ENCODE results near the gene HHIPL1.

The HHIPL1 gene

GRCh38 chr14:99677231-99678140 is 32.6 kb downstream of the HHIPL1 start:
- DNase-seq = no peak

DNA sequence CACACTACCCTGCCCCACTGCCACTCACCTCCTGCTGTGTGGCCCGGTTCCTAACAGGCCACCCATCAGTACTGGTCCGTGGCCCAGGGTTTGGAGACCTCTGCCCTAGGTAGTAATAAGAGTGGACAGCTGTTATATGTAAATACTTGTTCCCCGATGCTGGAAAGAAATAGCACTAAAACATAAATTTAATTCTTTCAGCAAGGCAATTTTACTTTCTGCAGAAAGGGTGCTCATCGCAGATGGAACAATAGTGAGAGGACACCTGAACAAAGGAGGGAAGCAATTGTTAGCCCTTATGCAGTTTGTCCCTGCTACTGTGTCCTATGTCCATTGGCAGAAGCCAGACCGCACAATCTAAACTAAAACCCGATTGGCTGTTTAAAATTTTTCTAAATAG is 33.3 kb downstream of the HHIPL1 start:
- DNase-seq = no peak

- DNase-seq = no peak
Measured at GRCh38 chr14:99679111-99679510, 34.2 kb downstream of the HHIPL1 start.

DNA sequence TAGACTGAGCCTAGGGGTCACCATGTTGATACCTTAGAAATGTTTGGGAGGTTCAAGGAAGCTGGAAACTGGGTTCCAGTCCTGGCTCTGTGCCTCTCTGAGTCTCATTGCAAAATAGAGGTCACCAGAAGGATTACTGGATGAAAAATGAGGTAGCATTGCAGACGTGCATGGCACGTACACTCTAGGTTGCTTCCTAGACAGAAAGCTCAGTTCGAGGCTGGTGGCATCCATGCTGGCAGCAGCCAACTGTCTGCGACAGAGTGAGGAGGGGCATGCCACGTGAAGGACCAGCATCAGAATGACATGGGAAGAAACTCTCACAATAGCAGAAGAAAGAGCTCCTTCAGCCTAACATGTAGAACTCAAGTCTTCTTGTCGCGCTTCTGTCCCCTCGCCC is 34.6 kb downstream of the HHIPL1 start:
- DNase-seq = no peak

GRCh38 chr14:99679996-99680395 is 35.1 kb downstream of the HHIPL1 start:
- no peak for DNase-seq

- no peak for DNase-seq
Measured at GRCh38 chr14:99681101-99681831, 36.3 kb downstream of the HHIPL1 start.

- no peak for DNase-seq
Measured at GRCh38 chr14:99681832-99682148, 36.9 kb downstream of the HHIPL1 start.

DNA sequence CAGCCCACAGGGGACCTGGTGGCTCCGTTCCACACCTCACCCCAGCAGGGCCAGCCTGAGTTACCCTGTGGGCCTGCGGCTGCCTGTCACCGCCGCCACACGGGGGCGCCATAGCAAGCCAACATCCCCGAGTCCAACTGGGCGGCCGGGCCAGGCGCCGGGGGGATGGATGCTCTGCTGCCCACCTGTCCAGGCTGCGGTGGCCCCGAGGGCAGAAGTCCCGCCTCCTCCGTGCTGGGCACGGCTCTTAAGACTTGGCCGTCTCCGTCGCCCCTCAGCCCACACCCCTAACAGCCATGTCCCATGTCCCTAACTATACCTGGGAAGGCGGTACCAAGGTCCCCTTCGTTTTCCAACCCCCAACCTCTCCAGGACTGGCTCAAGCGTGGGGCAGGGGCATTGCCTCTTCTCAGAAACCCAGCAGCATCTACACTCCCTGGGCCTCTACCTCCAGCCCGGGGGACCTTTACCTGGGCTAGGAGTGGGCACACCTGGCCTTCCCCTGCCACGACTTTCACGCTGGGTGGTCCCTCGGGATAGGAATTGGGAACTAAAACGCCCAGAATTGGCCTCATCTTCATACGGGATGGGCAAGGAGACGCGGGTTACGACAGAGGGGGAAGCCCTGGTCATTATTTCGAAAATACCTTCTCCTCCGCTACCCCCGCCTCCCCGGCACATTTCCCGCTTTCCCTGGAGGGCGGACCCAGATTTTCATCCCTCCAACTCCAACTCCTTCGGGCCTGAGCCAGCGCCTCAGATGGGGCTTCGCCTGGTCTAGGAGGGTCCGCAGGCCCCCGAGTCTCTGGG is 38.1 kb downstream of the HHIPL1 start:
- DNase-seq = peak; percentile 14 to 38

- peak; percentile 92 to 96 for DNase-seq
Measured at GRCh38 chr14:99683619-99684409, 38.9 kb downstream of the HHIPL1 start, which contains the start of gene CYP46A1. CYP46A1 (plus strand) TSS chr14:99684298; CDS start chr14:99684418, 120 bp downstream.

DNA sequence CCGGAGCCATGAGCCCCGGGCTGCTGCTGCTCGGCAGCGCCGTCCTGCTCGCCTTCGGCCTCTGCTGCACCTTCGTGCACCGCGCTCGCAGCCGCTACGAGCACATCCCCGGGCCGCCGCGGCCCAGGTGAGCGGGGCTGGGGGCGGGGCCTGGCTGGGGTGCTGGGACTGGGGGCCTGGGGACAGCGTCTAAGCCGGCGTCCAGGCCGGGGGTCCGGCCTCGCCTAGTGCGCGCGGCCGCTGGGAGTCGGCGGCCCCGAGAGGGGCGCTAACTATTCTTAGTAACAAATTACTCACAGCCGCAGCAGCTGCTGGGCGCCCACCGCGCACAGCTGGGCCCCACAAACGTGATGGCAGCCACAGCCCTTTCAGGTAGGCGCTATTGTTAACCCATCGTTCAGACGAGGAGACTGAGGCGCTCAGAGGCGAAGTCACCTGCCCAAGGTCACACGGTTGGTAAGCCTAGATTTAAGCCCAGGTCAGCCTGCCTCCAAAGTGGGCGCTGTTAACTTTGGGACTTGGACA is 39.5 kb downstream of the HHIPL1 start:
- DNase-seq = no peak

GRCh38 chr14:99685151-99685591 is 40.2 kb downstream of the HHIPL1 start:
- DNase-seq = no peak

GRCh38 chr14:99685596-99685995 is 40.7 kb downstream of the HHIPL1 start:
- no peak for DNase-seq

GRCh38 chr14:99686557-99687283 is 41.8 kb downstream of the HHIPL1 start:
- no peak for DNase-seq

DNA sequence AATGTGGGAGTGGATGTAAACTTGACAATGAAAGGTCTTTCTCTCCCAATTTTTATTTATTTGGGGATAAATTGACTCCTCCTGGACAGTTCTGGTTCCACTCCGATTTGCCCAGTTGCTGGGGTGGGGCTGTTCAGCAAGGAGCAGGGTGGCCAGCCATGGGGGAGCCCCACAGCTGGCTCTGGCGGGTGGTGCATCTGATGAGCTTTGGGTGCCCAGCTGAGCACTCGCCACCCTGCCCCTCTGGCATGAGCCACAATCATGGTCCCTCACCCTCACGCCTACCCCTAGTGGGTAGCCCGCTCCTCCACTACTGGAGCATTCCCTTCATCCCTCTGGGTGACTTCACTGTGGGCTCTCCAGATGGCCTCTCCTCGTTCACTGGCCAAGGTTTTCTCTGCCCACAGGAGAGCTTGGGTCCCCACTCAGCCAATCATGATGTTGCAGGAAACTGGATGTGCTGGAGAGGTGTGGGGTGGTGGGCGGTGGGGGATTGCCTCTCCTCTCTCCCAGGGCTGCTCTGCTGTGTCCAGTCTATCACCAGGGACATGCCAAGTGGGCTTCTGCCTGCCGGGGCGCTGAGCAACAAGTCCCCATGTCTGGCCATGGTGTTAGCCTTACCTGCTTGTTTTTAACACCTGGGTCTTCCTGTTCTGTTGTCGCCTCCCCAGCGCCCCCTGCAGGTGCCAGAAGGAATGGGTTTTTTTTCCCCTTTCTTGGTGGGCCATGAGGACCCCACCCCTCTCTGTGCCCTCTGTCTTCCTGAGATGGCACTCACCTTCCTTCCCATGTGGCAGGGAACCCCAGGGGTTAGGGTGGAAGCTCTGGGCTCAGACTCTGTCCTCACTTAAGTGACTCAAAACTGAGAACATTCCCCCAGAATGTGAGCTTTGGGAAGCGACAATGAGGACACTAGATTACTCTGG is 42.6 kb downstream of the HHIPL1 start:
- no peak for DNase-seq

- DNase-seq = no peak
Measured at GRCh38 chr14:99688210-99688581, 43.3 kb downstream of the HHIPL1 start.

- DNase-seq = no peak
Measured at GRCh38 chr14:99688629-99689028, 43.7 kb downstream of the HHIPL1 start.

DNA sequence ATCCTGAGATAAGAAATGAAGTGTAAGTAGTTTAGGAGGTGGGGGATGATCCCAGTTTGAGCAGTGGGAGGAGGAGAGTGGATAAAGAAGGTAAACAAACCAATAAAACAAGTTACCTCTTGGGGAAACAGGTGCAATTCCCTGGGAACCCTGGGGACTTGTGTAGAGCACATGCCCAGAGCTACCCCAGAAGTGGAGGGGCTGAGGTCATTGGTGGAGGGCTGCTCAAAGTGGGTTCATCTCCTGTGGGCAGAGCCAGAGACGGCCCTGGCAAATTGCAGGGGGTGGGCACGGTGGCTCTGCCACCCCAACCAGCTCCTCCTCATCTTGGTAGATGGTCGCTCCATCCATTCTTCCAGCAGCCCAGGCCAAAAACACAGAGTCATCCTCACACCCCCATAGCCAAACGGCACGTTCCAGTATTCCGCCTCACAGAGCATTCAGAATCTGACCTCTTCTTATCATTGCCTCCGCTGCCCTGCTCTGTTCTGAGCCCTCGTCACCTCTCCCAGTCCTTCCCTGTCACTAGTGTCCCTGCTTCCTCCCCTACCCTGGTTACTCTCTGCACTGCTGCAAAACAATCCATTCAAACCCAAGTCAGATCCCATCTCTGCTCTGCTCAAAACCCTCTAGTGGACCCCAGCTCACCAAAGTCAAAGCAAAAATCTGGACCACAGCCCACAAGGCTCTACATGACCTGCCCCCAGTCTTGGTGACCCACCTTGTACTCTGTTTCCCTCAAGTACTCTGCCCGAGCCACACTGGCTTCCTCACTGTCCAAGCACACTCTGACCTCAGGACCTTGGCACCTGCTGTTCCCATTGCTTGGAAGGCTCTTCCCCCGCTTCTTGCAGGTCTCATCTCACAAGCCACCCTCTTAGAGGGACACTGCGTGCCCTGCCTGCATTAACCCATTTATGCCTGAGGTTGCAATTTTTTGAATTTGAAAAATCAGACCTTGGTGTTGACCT is 44.6 kb downstream of the HHIPL1 start:
- no peak for DNase-seq

DNA sequence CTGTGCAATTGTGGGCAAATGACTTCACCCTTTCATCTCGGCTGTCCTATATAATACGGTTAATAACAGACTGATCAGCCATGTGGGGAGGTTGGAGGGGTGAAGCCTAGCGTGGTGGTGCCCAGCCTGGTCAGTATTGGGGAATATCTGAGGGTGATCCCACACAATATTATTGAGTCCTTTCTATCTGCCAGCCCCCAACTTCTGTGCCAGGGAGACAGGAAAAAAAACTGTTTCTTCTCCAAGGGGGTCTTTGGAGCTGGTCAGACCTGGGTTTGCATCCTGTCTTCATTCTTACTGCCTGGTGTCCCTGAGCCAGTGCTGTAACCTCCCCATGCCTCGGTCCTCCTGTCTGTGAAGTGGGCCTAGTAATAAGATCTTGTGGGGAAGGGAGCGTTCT is 45.7 kb downstream of the HHIPL1 start:
- DNase-seq = no peak
